Stromal cell of bone marrow (primary cell): ENCODE data around the gene CTAG1A.
"Not testable (repeated sequence)": the region's sequence is repeated elsewhere in the genome, so short reads cannot be mapped to it uniquely, and the experiment has no call there.

Experiments used
- DNase-seq: peaks from one replicate; pipeline ENCODE4 v3.0.0-alpha.2; 2012; ENCODE audit warnings: low read depth

CTAG1A gene

DNA sequence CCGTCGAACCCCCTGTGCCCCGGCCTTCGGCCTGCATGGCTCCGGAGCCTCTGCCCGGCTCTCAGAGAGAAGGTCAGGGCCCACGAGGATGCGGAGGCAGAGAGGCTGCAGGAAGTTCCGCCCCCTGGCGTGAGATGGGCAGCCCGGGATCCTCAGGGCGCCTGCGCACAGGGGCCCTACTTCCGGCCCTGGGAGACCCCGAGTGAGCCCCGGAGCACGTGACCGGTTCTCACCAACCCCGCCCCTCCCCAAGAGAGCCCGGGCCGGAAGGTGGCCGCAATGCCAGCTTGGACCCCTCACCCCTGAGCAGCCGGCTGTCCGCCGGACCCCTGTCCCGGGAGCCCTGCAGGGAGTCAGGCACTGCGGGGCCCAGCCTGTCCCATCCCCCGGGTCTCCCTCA lies 34.2 kb downstream of the CTAG1A start, which contains the start of gene CTAG1B:
Gene CTAG1B (minus strand): TSS at position 101 of the 400 bp plus-strand sequence. CDS start 64 bp downstream, at position 37.
- DNase-seq, result not testable (repeated sequence)

DNA sequence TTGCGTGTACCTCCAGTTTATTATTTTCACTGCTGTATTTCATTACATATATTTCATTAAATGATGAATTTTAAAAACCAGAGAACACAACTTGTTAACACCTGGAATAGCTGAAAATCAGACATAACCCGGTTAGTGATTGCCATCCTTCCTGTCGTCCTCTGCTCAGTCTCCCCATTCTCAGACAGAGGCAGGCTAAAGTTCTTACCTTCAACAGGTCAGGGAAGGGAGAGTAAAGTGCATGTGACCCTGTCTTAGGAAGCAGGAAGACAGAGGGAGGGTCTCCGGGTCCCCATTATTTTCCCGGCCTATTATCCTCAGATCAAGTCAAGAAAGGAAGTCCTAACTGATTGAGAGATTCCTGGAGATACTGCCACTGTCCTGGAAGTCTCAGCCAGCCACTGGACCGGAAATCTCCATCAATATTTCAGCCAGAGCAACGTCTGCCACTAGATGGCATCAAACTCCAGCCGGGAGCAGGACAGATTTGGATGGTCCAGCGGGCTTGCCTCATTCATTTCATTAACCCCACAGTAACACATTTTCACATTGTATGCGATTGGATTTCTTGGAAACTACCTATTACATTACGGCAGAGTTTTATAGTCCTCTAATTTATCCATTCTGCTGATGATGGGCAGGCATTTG lies 36.0 kb downstream of the CTAG1A start:
- not testable (repeated sequence) for DNase-seq

DNA sequence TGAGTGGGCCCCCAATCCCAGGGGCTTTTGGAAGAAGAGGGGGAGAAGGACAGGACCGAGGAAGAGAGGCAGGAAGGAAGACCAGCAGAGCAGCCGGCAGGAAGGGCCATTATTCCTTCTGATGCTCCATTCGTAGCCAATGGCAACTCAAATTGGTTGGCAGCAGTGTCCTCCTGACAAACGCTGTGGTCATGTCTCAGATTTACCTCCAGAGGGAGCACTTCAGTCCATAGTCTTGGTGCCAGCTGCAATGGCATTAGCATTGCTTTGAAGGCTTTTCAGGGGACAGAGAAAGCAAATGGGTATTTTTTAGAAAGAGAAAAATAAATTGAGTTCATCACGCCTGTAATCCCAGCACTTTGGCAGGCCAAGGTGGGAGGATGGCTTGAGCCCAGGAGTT lies 44.0 kb downstream of the CTAG1A start:
- DNase-seq, result not testable (repeated sequence)

DNA sequence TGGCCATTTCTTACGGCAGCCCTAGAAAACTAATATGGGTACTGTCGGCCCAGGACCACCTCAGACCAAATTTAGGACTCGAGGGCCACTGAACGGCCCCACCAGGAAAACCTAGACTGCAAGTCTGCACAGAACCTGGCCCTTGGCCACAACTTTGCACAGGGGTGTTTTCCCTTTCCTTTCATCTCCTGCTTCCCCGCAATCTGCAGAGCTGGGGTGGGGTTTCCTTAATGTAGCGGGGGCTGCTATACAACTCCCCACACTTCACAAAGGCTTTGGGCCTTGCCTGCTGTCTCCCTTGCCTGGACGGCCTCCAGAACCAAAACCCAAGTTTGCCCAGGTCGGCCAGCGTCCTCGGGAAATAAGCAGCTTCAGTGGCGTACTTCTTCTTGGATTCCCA lies 46.0 kb downstream of the CTAG1A start:
- DNase-seq, result not testable (repeated sequence)

DNA sequence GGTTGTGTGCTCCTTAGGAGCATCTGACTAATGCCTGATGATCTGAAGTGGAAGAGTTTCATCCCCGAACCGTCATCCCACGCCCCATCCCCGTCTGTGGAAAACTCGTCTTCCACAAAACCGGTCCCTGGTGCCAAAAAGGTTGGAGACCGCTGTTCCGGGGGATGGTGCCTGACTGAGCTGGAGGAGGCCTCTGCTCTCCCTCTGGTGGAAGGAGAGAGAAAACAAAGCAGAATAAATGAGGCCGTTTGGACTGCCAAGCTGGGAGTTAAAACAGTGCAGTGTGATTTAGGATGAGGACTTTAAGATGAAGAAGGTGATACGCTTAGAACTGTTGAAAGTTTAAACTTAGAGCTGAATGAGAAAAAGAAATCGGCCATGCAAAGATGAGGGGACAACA lies 48.7 kb downstream of the CTAG1A start:
- DNase-seq, result not testable (repeated sequence)
